Panc1 (cell line): ENCODE measurements around the gene MAPK13. TPM values are rescaled to one million over a fixed set of nuclear protein-coding genes. Genes with fewer than 3 reads are reported as not detected.
A peak's percentile ranks its signal among the peaks of the same experiment; 100 is the strongest.
"Not testable (repeated sequence)": the region's sequence is repeated elsewhere in the genome, so short reads cannot be mapped to it uniquely, and the experiment has no call there.

Source experiments
- ATAC-seq: fragments of 200-7000 bp; cut with Tn5 transposase; 2 replicates; pipeline ENCODE4 v1.9.1; 2020; ENCODE audit warnings: mild to moderate bottlenecking, moderate library complexity
- BruUV-seq: library from RNA; stranded (reverse); fragments of 400-500 nt; replicated peaks from 2 replicates; lab custom pipeline; 2021; lab: Mats Ljungman, UMichigan
- CTCF ChIA-PET: fragments of 300-600 bp; sonication (Branson Sonifier 250); formaldehyde crosslinking; loops from one replicate; lab custom pipeline; 2022; ENCODE audit warnings: antibody characterized with exemption; lab: Charles Lee
- POLR2A ChIA-PET: fragments of 300-600 bp; sonication (Branson Sonifier 250); formaldehyde crosslinking; loops from one replicate; lab custom pipeline; 2022; ENCODE audit warnings: antibody characterized with exemption; lab: Charles Lee
- DNase-seq: peaks from one replicate; pipeline ENCODE4 v3.0.0-alpha.2; 2010; ENCODE audit warnings: low read depth, low spot score
- H3K27ac ChIP-seq: 2 replicates; pipeline ENCODE4 v1.5.1; 2011; ENCODE audit warnings: mild to moderate bottlenecking, low read length, inconsistent platforms
- H3K27me3 ChIP-seq: fragments of 200-500 bp; sonication (Bioruptor generic); 2 replicates; pipeline ENCODE4 v1.6.0; 2014; ENCODE audit warnings: low read length, inconsistent platforms; ENCODE audit not compliant: control insufficient read depth, insufficient read depth
- H3K36me3 ChIP-seq: fragments of 200-500 bp; sonication (Bioruptor generic); 2 replicates; pipeline ENCODE4 v1.5.1; 2014; ENCODE audit warnings: inconsistent platforms, mild to moderate bottlenecking, low read length, moderate library complexity; ENCODE audit not compliant: control insufficient read depth, insufficient read depth
- H3K4me1 ChIP-seq: 2 replicates; pipeline ENCODE4 v1.5.1; 2011; ENCODE audit warnings: inconsistent platforms, mild to moderate bottlenecking, low read length, moderate library complexity; ENCODE audit not compliant: control insufficient read depth, insufficient read depth
- H3K4me3 ChIP-seq, 2 experiments: 2 replicates each; pipeline ENCODE4 v1.5.1; 2011 to 2012; ENCODE audit warnings: low read depth in 2 of 2, low read length in 2 of 2, mild to moderate bottlenecking in 2 of 2, inconsistent platforms in 1 of 2, moderate library complexity in 1 of 2
- H3K9me3 ChIP-seq: fragments of 200-500 bp; sonication (Bioruptor generic); 2 replicates; pipeline ENCODE4 v1.5.1; 2014; ENCODE audit warnings: low read depth, mild to moderate bottlenecking, inconsistent platforms, low read length, moderate library complexity; ENCODE audit not compliant: control insufficient read depth, insufficient read depth
- POLR2AphosphoS5 ChIP-seq: IDR thresholded peaks from 2 replicates; pipeline ENCODE4 v1.6.1; 2012; ENCODE audit warnings: mild to moderate bottlenecking, low read depth, low read length, moderate library complexity
- SIN3A ChIP-seq: IDR thresholded peaks from 2 replicates; pipeline ENCODE4 v1.6.1; 2012; ENCODE audit warnings: low read depth, mild to moderate bottlenecking, low read length, moderate library complexity, borderline replicate concordance; ENCODE audit not compliant: insufficient read depth
- TCF7L2 ChIP-seq: IDR thresholded peaks from 2 replicates; pipeline ENCODE4 v1.6.1; 2011; ENCODE audit warnings: mild to moderate bottlenecking, low read depth, low read length, inconsistent platforms
- in situ Hi-C: cut with HindIII; loops from 2 replicates; pipeline ENCODE4 v1.10.0; 2016; ENCODE audit warnings: low sequenced_read_pairs, low pct_unique_long_range_greater_than_20kb
- intact Hi-C: fragments of 100-400 bp; cut with micrococcal nuclease; formaldehyde crosslinking; loops from one replicate; pipeline ENCODE4 v1.10.0; 2022; ENCODE audit not compliant: unreplicated experiment
- total RNA-seq: library from RNA; stranded (reverse); gene quantifications from one replicate; pipeline ENCODE4 v1.2.1, GENCODE V29; 2021; ENCODE audit not compliant: unreplicated experiment
- TF ChIP-seq, protein P1 (sequence below): fragments of 450-650 bp; IDR thresholded peaks from 2 replicates; pipeline ENCODE4 v1.5.1; 2017; ENCODE audit warnings: mild to moderate bottlenecking
- TF ChIP-seq, protein P2 (sequence below), 2 experiments: IDR thresholded peaks; 2 replicates each; pipeline ENCODE4 v1.6.1; 2011 to 2012; ENCODE audit warnings: low read depth in 2 of 2, control low read depth in 1 of 2, low read length in 1 of 2, mild to moderate bottlenecking in 1 of 2, moderate library complexity in 1 of 2; ENCODE audit not compliant: insufficient read depth in 1 of 2

The MAPK13 gene
- total RNA-seq, 1 experiment from 2014 or later: 2.5 TPM

- no peak overlapping the region for H3K4me3 ChIP-seq
- no peaks in the 10 kb centered on the region for H3K9me3 ChIP-seq
- ATAC-seq: peak; percentile 90
- peaks cover 8% of the 10 kb centered on the region for H3K4me1 ChIP-seq
- no peak overlapping the region for H3K27ac ChIP-seq
- no peaks in the 10 kb centered on the region for H3K27me3 ChIP-seq
- ChIA-PET CTCF (interaction anchor here (0.6 to 1.1 kb wide), 8 partner anchors 27 to 714 kb away, joined by 3 to 8 read pairs (median 5); no protein-coding TSS in a partner anchor), POLR2A (interaction anchor here (0.6 kb wide), 1 partner anchor 165 kb away, joined by 6 read pairs; no protein-coding TSS in a partner anchor)
- H3K36me3 ChIP-seq: no peaks in the 10 kb centered on the region
- intact Hi-C loops (loop anchor here (5.0 kb wide), 2 partner anchors 74 to 234 kb away; partner anchors contain the start of gene BRPF3), in situ Hi-C loops (no loop called here)
- BruUV-seq: no TSS peak
- no peak for TF ChIP-seq POLR2AphosphoS5
- TF ChIP-seq, protein P1, sequence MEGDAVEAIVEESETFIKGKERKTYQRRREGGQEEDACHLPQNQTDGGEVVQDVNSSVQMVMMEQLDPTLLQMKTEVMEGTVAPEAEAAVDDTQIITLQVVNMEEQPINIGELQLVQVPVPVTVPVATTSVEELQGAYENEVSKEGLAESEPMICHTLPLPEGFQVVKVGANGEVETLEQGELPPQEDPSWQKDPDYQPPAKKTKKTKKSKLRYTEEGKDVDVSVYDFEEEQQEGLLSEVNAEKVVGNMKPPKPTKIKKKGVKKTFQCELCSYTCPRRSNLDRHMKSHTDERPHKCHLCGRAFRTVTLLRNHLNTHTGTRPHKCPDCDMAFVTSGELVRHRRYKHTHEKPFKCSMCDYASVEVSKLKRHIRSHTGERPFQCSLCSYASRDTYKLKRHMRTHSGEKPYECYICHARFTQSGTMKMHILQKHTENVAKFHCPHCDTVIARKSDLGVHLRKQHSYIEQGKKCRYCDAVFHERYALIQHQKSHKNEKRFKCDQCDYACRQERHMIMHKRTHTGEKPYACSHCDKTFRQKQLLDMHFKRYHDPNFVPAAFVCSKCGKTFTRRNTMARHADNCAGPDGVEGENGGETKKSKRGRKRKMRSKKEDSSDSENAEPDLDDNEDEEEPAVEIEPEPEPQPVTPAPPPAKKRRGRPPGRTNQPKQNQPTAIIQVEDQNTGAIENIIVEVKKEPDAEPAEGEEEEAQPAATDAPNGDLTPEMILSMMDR: peak; percentile 83
- peak; percentile 36 for DNase-seq
Measured at GRCh38 chr6:36123270-36124139, 6.8 kb upstream of the MAPK13 start.

DNA sequence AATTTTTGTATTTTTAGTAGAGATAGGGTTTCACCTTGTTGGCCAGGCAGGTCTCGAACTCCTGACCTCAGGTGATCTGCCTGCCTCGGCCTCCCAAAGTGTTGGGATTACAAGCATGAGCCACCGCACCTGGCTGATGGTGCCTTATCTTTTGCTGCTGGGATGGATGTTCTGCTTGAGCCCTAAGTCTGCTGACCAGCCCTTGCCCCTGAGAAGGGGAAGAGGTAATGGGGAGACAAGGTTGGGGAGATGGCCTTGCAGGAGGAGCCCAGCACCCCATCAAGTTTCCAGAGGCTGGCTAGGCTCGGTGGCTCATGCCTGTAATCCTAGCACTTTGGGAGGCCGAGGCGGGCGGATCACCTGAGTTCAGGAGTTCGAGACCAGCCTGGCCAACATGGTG is 6.0 kb upstream of the MAPK13 start:
- H3K27ac ChIP-seq, H3K27me3 ChIP-seq, H3K4me3 ChIP-seq, POLR2A ChIA-PET, BruUV-seq, ATAC-seq, H3K4me1 ChIP-seq, in situ Hi-C loops, DNase-seq, H3K36me3 ChIP-seq, H3K9me3 ChIP-seq: not testable (repeated sequence)
- intact Hi-C loops: loop anchor here (5.0 kb wide), 2 partner anchors 73 to 233 kb away; partner anchors contain the start of gene BRPF3
- CTCF ChIA-PET: interaction anchor here (0.7 kb wide), 1 partner anchor 221 kb away, joined by 3 read pairs; no protein-coding TSS in a partner anchor

DNA sequence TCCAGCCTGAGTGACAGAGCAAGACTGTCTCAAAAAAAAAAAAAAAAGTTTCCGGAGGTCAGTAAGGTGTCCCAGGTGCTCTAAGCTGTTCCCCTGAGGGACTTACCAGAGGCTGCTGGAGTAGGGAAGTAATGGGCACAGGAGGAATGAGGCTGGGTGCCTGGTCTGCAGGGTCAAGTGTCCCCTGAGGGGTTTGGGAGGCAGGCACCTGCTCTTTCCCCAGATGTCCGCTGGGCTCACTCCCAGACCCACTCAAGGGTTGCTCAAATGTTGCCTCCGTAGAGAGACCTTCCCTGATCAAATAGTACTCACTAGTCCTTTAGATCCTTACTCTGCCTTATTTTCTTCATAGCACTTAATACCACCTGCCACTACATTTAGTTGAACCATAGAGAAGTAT is 5.4 kb upstream of the MAPK13 start:
- CTCF ChIA-PET: no interaction called here

More for the DNA sequence above, 5.4 kb upstream of the MAPK13 start:
- Histone ChIP-seq H3K27ac (no peak overlapping the region), H3K27me3 (no peaks in the 10 kb centered on the region), H3K4me1 (peaks cover 8% of the 10 kb centered on the region), H3K9me3 (no peaks in the 10 kb centered on the region), H3K36me3 (no peaks in the 10 kb centered on the region), H3K4me3 (no peak overlapping the region)
- no peak for DNase-seq
- TF ChIP-seq TCF7L2: no peak
- TF ChIP-seq, protein P1: no peak
- no peak for TF ChIP-seq POLR2AphosphoS5
- TF ChIP-seq SIN3A: no peak
- TF ChIP-seq, protein P2, sequence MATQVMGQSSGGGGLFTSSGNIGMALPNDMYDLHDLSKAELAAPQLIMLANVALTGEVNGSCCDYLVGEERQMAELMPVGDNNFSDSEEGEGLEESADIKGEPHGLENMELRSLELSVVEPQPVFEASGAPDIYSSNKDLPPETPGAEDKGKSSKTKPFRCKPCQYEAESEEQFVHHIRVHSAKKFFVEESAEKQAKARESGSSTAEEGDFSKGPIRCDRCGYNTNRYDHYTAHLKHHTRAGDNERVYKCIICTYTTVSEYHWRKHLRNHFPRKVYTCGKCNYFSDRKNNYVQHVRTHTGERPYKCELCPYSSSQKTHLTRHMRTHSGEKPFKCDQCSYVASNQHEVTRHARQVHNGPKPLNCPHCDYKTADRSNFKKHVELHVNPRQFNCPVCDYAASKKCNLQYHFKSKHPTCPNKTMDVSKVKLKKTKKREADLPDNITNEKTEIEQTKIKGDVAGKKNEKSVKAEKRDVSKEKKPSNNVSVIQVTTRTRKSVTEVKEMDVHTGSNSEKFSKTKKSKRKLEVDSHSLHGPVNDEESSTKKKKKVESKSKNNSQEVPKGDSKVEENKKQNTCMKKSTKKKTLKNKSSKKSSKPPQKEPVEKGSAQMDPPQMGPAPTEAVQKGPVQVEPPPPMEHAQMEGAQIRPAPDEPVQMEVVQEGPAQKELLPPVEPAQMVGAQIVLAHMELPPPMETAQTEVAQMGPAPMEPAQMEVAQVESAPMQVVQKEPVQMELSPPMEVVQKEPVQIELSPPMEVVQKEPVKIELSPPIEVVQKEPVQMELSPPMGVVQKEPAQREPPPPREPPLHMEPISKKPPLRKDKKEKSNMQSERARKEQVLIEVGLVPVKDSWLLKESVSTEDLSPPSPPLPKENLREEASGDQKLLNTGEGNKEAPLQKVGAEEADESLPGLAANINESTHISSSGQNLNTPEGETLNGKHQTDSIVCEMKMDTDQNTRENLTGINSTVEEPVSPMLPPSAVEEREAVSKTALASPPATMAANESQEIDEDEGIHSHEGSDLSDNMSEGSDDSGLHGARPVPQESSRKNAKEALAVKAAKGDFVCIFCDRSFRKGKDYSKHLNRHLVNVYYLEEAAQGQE (IDR thresholded peaks at IDR 0.05; ENCODE audit: insufficient read depth in 1 of 2, low read depth in 2 of 2, low read length in 1 of 2): no peak
- in situ Hi-C loops: no loop called here
- intact Hi-C loops: loop anchor here (5.0 kb wide), 2 partner anchors 72 to 232 kb away; partner anchors contain the start of gene BRPF3
- BruUV-seq: no TSS peak
- ATAC-seq: no peak
- POLR2A ChIA-PET: no interaction called here
